DOHH2 (cell line): ENCODE data around the gene MBD4.

Experiments
- H3F3A ChIP-seq: fragments of 200-600 bp; sonication (generic), shearing (Covaris generic); 2 replicates; pipeline ENCODE4 v1.6.0; 2016; ENCODE audit warnings: antibody characterized with exemption, mild to moderate bottlenecking; ENCODE audit not compliant: control insufficient read depth, insufficient read depth
- H3K27ac ChIP-seq: fragments of 200-600 bp; sonication (generic); 2 replicates; pipeline ENCODE4 v1.5.1; 2014; ENCODE audit warnings: low read depth, mild to moderate bottlenecking, low read length, moderate library complexity
- H3K27me3 ChIP-seq: fragments of 200-600 bp; sonication (generic); 2 replicates; pipeline ENCODE4 v1.6.1; 2014; ENCODE audit warnings: mild to moderate bottlenecking, low read length, mixed read lengths; ENCODE audit not compliant: control insufficient read depth
- H3K36me3 ChIP-seq: fragments of 200-600 bp; sonication (generic); 2 replicates; pipeline ENCODE4 v1.6.1; 2014; ENCODE audit warnings: mild to moderate bottlenecking, low read length, moderate library complexity, mixed read lengths; ENCODE audit not compliant: control insufficient read depth
- H3K4me1 ChIP-seq: fragments of 200-600 bp; sonication (generic); 2 replicates; pipeline ENCODE4 v1.6.1; 2014; ENCODE audit warnings: mild to moderate bottlenecking, low read length, mixed read lengths; ENCODE audit not compliant: control insufficient read depth
- H3K4me2 ChIP-seq: fragments of 200-600 bp; sonication (generic); 2 replicates; pipeline ENCODE4 v1.6.0; 2014; ENCODE audit warnings: mild to moderate bottlenecking, low read length, moderate library complexity
- H3K4me3 ChIP-seq: fragments of 200-600 bp; sonication (generic); 2 replicates; pipeline ENCODE4 v1.5.1; 2014; ENCODE audit warnings: mild to moderate bottlenecking, low read length, mixed read lengths
- H3K79me2 ChIP-seq: fragments of 200-600 bp; sonication (generic); 2 replicates; pipeline ENCODE4 v1.6.1; 2014; ENCODE audit warnings: mild to moderate bottlenecking, low read length, mixed read lengths; ENCODE audit not compliant: control insufficient read depth
- H3K9me2 ChIP-seq: fragments of 200-600 bp; sonication (generic); replicated peaks from 2 replicates; pipeline ENCODE4 v1.6.1; 2014; ENCODE audit warnings: mild to moderate bottlenecking, low read length, mixed read lengths; ENCODE audit not compliant: control insufficient read depth
- H3K9me3 ChIP-seq: fragments of 200-600 bp; sonication (generic); 2 replicates; pipeline ENCODE4 v1.6.1; 2014; ENCODE audit warnings: antibody characterized with exemption, low read length, mixed read lengths; ENCODE audit not compliant: control insufficient read depth, insufficient read depth
- H4K20me1 ChIP-seq: fragments of 200-600 bp; sonication (generic); 2 replicates; pipeline ENCODE4 v1.6.0; 2014; ENCODE audit warnings: low read depth, mild to moderate bottlenecking, antibody characterized with exemption, low read length, moderate library complexity; ENCODE audit not compliant: control insufficient read depth, insufficient read depth
- EZH2phosphoT487 ChIP-seq: fragments of 200-600 bp; sonication (generic); IDR thresholded peaks from 2 replicates; pipeline ENCODE4 v1.6.1; 2017; ENCODE audit warnings: borderline replicate concordance, mild to moderate bottlenecking, antibody characterized with exemption, low read length, moderate library complexity, mixed read lengths
- TF ChIP-seq, protein P1 (sequence below): fragments of 200-600 bp; sonication (generic); IDR thresholded peaks from one replicate; pipeline ENCODE4 v1.5.1; 2014; ENCODE audit warnings: antibody characterized with exemption, mild to moderate bottlenecking, low read depth, low read length; ENCODE audit not compliant: poor library complexity, severe bottlenecking

MBD4 gene

GRCh38 chr3:129428376-129429079, 11.2 kb downstream of the MBD4 start, which contains the start of gene EFCAB12:
Gene EFCAB12, minus strand, starts transcription at chr3:129428636. Its CDS starts 148 bp downstream, at chr3:129428488.
- Histone ChIP-seq H3K27me3 (no peaks in the 10 kb centered on the region), H3K27ac (peak within 1 kb of the TSS; percentile 14; the same call in 1 of the 2 replicates), H3K9me2 (no peaks in the 10 kb centered on the region), H3K9me3 (peaks cover 10% of the 10 kb centered on the region; the same call in 1 of the 2 replicates), H3K36me3 (peaks cover 49% of the 10 kb centered on the region), H3K4me3 (peak within 1 kb of the TSS; percentile 63), H3K4me2 (peak within 1 kb of the TSS; percentile 74), H3K4me1 (peaks cover 47% of the 10 kb centered on the region), H4K20me1 (no peaks in the 10 kb centered on the region), H3F3A (peaks cover 20% of the 10 kb centered on the region), H3K79me2 (peaks cover 9% of the 10 kb centered on the region)
- TF ChIP-seq, protein P1, sequence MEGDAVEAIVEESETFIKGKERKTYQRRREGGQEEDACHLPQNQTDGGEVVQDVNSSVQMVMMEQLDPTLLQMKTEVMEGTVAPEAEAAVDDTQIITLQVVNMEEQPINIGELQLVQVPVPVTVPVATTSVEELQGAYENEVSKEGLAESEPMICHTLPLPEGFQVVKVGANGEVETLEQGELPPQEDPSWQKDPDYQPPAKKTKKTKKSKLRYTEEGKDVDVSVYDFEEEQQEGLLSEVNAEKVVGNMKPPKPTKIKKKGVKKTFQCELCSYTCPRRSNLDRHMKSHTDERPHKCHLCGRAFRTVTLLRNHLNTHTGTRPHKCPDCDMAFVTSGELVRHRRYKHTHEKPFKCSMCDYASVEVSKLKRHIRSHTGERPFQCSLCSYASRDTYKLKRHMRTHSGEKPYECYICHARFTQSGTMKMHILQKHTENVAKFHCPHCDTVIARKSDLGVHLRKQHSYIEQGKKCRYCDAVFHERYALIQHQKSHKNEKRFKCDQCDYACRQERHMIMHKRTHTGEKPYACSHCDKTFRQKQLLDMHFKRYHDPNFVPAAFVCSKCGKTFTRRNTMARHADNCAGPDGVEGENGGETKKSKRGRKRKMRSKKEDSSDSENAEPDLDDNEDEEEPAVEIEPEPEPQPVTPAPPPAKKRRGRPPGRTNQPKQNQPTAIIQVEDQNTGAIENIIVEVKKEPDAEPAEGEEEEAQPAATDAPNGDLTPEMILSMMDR: no peak
- TF ChIP-seq EZH2phosphoT487: no peak

GRCh38 chr3:129428007-129428375, 11.8 kb downstream of the MBD4 start:
- H3K27me3 ChIP-seq: no peaks in the 10 kb centered on the region
- peak overlapping the region; percentile 63 for H3K4me3 ChIP-seq
- peaks cover 44% of the 10 kb centered on the region for H3K36me3 ChIP-seq
- peaks cover 6% of the 10 kb centered on the region; the same call in 1 of the 2 replicates for H3K79me2 ChIP-seq
- no peak overlapping the region for H3K27ac ChIP-seq
- peak overlapping the region; percentile 74 for H3K4me2 ChIP-seq
- H3F3A ChIP-seq: peaks cover 20% of the 10 kb centered on the region
- no peaks in the 10 kb centered on the region for H4K20me1 ChIP-seq
- peaks cover 44% of the 10 kb centered on the region for H3K4me1 ChIP-seq
- H3K9me3 ChIP-seq: peaks cover 10% of the 10 kb centered on the region; the same call in 1 of the 2 replicates
- no peaks in the 10 kb centered on the region for H3K9me2 ChIP-seq
- TF ChIP-seq, protein P1: no peak
- TF ChIP-seq EZH2phosphoT487: no peak

DNA sequence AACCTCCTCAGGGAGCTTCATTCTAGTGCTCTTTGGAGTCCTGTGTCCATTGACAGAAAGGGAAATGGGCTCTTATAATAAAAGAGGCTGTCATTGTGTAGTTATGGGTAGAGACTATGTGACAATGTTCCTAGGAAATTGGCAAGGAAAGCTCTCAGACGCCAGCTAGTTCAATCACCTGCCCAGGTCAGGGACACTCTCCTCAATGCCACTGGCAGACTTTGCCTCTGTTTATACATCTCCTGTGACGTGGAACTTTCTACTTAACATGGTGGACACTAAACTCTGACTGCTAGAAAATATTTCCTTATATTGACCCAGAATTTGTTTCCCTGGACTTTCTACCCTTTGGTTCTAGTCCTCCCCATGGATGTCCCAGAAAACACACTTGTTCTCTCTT, 14.1 kb downstream of the MBD4 start:
- H3F3A ChIP-seq: peaks cover 16% of the 10 kb centered on the region
- no peak overlapping the region for H3K4me3 ChIP-seq
- no peaks in the 10 kb centered on the region for H4K20me1 ChIP-seq
- no peak overlapping the region for H3K4me2 ChIP-seq
- H3K9me2 ChIP-seq: no peaks in the 10 kb centered on the region
- peaks cover 22% of the 10 kb centered on the region for H3K36me3 ChIP-seq
- no peak overlapping the region for H3K27ac ChIP-seq
- no peaks in the 10 kb centered on the region for H3K27me3 ChIP-seq
- TF ChIP-seq EZH2phosphoT487: no peak
- TF ChIP-seq, protein P1: no peak
- H3K4me1 ChIP-seq: peaks cover 44% of the 10 kb centered on the region
- H3K9me3 ChIP-seq: peaks cover 10% of the 10 kb centered on the region; the same call in 1 of the 2 replicates
- no peaks in the 10 kb centered on the region for H3K79me2 ChIP-seq
